HG02870 (cell line): ENCODE data around the gene PON1.

Experiments used
- ATAC-seq: cut with Tn5 transposase; IDR thresholded peaks from one replicate; pipeline ENCODE4 v1.9.1; 2021; ENCODE audit warnings: mild to moderate bottlenecking, moderate library complexity; ENCODE audit not compliant: unreplicated experiment

Gene PON1

DNA sequence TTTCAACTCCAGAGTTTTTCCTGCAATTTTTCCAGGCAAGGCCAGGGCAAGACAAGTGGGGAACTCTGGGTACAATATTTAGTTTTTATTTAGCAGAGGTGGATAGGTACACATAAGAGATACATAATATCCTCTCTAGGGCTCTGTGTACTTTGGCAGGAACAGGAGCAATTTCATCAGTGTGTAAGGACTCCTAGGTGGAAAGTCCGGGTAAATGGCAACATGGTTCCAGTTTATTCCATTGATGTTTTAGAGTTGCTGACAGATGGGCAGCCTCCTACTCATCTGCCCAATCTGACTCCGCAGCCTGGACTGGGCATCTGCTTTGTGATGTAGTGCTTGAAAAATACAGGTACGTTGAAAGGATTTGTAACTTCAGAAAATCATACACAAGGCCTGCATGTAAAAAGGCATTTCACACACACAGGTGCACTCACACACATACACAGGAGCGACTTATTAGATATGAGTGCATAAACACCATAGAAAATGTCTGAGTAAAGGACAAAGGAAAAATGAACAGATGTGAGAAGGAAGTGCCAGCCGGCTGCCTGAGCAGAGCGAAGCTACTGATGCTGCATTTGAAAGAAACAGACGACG is 5.7 kb downstream of the PON1 start:
- ATAC-seq = no peak

DNA sequence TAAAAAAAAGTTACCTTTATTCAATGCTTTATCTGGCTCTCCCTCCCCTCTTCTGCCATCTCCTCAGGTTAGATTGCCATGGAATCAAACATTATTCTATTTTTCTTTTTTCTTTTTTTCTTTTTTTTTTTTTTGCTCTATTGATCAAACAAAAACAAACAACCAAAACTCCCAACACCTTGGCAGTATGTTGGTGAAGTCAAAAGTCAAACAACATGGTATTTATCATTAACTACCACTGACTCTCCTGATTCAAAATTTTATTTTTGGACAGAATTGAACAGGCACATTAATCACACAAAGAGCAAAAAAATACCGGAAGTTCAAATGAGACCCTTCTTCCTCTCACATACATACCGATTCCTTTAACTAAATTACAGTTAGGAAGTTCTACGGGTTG is 6.4 kb downstream of the PON1 start:
- no peak for ATAC-seq

DNA sequence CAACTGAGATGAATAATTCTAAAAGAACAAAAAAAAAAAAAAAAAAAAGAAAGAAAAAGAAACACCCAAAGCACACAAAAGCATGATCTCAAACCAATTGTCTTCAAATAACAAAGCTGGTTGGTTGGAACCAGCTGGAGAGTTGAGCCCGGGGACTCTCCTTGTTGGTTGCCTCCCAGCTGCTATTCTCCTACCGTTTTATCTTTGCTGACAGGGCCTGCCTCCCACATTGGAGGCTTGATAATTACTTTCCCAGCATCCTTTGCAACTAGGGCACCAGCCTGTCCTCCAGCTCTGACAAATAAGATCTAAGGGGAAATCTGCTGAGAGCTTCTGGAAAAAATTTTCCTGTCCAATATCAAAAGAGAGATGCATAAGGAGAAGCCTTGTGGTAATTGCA is 6.8 kb downstream of the PON1 start:
- ATAC-seq = no peak

GRCh38 chr7:95316588-95316987 is 7.7 kb downstream of the PON1 start:
- peak; percentile 81 for ATAC-seq

- no peak for ATAC-seq
These were observed 11.8 kb downstream of the PON1 start for GRCh38 chr7:95312561-95312960.

DNA sequence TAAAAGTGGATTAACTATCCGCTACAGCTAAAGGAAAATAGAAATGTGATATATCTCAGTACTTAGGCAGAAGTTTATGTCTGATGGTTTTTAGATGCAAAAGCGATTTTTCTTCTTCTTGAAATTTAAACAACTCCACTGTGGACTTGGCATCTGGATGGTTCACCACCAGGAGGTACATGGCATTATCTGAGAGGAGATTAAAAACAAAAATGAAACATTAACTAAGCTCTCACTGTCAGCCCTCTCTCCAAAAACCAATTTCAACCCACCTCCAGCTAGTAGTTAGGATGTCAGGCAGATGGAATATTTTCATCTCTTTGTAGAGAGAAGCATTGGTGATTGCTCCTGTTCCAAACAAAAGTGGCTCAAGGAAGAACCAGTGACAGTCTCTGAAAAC is 12.9 kb downstream of the PON1 start:
- ATAC-seq = no peak

DNA sequence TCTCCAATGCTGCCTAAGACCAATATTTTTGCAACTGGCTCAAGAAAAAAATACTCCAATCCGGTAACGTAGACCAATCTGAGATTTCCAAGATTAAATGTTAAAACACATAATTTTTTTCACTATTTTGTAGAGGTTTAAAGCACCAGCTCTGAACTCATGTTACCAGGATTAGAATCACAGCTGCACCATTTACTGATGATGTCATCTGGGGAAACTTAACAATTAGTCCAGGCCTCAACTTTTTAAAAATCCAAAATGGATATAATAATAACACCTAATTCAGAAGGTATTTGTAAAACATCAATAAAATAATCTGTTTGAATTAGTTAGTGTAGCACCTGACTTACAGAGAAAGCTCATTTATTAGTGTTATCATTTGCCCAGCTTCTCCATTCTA is 14.4 kb downstream of the PON1 start:
- no peak for ATAC-seq

GRCh38 chr7:95304990-95305389 is 19.3 kb downstream of the PON1 start:
- no peak for ATAC-seq

GRCh38 chr7:95303013-95303905 is 21.1 kb downstream of the PON1 start:
- ATAC-seq = no peak

DNA sequence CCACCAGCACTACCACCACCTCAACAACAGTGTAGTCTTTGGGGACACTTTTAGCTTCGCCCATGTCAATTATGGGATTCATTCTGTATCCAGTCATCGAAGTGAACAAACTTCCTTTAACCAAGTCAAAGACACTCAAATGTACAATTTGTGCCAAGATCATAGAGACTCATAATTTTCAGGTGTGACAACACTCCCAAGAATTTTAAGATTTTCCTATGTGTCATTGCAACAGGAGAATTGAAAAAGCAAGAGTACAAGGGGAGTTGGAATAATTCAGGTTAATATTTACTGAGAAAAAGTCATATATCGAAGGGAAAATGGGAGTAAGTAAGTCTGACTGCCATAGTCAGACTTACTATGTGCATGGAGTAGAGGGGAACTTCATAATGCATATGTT is 26.2 kb downstream of the PON1 start:
- no peak for ATAC-seq

DNA sequence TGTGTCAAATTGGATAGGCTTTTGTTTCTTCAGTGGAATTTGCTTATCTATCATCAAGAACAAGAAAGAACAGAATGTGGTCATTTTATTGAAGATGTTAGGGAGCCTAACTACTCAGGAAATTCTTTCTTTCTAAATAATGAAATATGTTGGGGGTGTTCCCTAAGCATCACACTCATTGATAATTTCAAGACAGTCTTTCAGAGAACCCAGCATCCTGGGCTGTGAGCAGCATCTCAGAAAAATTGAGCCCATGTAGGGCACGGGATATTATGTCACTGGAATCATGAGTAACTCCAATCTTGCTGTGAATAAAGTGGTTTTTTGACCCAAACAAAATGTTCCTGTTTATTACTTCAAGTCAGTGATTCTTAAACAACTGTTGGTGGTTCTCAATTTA is 27.3 kb downstream of the PON1 start:
- no peak for ATAC-seq

GRCh38 chr7:95296456-95296855 is 27.9 kb downstream of the PON1 start:
- ATAC-seq = no peak

- ATAC-seq = no peak
These were observed 28.9 kb downstream of the PON1 start for GRCh38 chr7:95295397-95295796.

GRCh38 chr7:95290166-95290830 is 34.0 kb downstream of the PON1 start:
- ATAC-seq = no peak

GRCh38 chr7:95286096-95286495 is 38.2 kb downstream of the PON1 start:
- no peak for ATAC-seq

GRCh38 chr7:95279417-95279816 is 44.9 kb downstream of the PON1 start:
- ATAC-seq = no peak

- no peak for ATAC-seq
These were observed 48.2 kb downstream of the PON1 start for GRCh38 chr7:95276114-95276513.

DNA sequence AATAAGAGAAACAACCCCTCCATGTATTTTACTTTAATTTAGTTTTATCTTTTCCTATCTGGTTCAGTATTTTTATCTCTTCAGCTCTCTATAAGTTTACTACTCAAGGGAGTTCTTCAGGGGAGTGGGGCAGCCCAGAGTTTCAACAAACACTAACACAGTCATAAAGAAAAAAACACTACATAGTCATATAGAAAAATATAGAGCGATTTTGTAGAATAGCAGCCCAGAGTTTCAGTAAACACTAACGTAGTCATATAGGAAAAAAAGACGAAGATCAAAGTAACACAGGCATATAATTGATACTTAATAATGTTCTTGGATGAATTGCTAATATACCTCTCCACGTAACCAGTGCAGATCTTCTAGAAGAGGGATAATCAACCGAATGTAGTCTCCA is 54.7 kb downstream of the PON1 start:
- no peak for ATAC-seq

DNA sequence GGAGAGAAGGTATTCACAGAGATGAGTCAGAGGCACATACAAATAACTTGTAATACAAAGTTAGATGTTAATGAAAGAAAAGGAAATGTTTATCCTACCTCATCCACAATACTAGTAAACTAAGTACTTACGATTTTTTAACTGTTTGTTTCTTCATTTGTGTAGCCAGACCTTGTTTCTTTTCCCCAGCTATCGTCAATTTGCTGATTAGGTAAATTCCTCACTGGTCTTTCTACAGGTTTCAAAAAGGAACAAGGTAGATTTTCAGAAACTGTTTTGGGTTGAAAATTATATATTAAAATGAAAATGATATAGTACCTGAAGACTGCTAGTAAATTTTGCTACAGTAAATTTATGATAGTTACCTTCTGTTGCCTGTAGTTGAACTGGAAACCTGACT is 56.6 kb downstream of the PON1 start:
- ATAC-seq = no peak

DNA sequence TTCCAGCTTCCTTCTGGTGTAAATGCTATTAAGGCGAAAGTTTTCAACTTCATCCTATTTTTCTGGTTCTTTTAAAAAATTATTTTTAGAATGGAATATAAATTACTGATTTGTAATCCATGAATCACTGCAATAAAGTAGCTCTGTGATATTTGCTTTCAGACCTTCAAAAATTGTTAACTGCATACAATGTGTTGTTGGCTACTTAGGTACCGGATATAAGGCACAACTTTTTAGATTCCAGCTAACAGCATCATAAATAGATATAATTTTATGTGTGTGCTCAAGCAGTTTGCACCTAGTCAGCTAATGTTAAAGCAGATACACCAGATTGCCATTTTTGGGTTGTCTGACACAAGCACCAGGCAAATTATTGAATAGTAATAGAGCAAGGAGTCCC is 58.7 kb downstream of the PON1 start:
- no peak for ATAC-seq

- ATAC-seq = no peak
These were observed 59.9 kb downstream of the PON1 start for GRCh38 chr7:95264363-95264891.
